HG03175 (cell line): ENCODE results near the gene AQP2.

Experiments used
- ATAC-seq: cut with Tn5 transposase; IDR thresholded peaks from one replicate; pipeline ENCODE4 v1.9.1; 2021; ENCODE audit warnings: mild to moderate bottlenecking, moderate library complexity; ENCODE audit not compliant: unreplicated experiment

AQP2 gene

DNA sequence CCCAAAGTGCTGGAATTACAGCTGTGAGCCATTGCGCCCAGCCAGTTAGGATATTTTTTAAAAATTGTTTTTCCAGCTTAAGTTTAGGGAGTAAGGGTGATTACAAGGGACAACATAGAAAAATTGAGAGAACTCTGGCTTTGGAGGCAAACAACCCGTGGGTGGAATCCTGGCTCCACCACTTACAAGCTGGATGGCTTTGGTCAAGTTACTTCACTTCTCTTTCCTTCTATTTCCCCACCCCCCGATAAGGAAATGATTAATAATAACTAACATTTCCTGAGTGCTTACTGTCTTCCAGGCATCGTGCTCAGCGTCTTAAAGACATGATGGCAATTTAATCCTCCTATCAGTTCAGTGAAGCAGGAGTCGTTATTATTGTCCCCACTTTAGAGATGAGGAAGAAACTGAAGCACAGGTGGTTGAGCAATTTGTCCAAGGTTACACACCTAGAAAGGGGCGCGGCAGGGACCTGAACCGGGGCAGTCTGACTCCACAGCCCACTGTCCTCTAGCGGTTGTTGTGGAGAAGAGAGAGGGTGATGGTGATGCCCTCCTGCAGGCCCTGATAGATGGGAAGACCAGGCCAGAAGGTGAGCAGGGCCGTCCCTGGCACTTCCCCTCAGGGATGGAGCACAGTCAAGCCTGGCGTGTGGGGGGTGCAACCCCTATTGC is 30.2 kb upstream of the AQP2 start:
- ATAC-seq, result no peak

DNA sequence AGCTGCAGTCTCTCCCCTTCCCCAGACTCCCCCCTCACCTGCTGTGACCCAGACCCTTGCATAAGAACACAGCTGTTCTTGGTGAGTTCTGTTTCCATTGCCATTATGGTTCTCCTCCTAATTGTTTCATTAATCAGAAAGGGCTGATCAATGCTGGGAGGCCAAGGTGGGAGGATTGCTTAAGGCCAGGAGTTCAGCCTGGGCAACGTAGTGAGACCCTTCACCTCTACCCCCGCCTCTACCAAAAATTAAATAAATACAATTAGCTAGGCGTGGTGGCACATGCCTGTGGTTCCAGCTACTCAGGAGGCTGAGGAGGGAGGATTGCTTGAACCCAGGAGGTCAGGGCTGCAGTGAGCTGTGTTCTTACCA is 29.6 kb upstream of the AQP2 start:
- ATAC-seq, result no peak

DNA sequence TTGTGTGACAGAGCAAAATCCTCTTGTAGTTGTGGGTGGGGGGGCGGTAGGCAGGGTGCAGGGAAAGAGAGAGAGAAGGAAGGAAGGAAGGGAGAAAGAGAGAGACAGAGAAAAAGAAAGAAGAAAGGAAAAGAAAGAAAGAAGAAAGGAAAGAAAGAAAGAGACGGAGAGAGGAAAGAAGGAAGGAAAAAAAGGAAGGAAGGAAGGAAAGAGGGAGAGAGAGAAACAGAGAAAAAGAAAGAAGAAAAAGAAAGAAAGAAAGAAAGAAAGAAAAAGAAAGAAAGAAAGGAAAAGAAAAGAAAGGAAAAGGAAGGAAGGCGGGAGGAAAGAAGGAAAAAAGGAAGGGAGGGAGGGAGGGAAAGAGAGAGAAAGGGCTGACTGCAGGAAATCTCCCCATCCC is 29.2 kb upstream of the AQP2 start:
- no peak for ATAC-seq

DNA sequence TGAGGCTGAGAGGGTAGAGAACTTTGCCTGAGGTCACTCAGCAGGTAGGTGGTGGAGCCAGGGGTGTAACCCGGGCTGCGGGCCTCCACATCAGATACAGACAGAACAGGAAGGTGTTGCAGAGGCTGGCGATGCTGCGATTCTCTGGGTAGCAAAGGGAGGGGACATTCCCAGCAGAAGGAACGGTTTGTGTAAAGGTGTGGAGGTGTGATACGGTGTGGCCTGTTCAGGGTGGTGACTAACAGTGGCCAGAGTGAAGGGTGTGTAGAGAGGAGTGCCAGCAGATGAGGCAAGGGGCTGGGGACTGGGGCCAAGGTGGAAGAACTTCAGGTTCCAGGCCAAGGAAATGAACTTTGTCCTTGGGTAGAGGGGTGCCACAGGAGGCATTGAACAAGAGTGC is 28.6 kb upstream of the AQP2 start:
- no peak for ATAC-seq

DNA sequence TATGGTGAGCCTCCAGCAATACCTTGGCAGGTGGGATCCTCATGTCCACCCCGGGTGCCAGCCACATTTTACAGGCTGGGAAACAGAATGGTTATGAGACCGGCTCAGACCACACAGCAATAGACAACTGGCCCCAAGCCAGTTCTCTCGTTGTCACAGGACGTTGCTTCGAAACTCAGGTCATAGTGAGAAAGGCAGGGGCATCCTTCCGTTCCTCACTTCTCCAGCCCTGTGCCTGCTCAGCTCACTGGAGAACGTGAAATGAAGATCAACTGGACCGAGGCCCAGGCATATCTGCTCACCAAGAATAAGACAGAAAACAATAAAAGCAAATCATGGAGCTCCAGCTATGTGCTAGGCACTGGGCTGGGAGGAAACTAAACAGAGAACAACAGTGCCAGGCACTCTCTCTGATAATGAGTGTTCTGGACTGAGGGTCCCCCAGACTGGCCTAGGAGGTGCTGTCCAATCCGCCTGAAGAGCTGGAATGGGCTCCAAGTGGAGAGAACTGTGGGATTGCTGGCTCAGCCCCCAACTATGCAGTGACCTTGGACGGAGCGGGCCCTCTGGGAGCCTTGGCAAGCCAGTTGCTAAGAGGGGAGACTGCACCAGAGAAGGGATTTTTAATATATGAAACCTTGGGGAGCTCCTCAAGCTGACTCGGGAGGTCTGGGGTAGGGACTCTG is 28.0 kb upstream of the AQP2 start:
- ATAC-seq, result no peak

DNA sequence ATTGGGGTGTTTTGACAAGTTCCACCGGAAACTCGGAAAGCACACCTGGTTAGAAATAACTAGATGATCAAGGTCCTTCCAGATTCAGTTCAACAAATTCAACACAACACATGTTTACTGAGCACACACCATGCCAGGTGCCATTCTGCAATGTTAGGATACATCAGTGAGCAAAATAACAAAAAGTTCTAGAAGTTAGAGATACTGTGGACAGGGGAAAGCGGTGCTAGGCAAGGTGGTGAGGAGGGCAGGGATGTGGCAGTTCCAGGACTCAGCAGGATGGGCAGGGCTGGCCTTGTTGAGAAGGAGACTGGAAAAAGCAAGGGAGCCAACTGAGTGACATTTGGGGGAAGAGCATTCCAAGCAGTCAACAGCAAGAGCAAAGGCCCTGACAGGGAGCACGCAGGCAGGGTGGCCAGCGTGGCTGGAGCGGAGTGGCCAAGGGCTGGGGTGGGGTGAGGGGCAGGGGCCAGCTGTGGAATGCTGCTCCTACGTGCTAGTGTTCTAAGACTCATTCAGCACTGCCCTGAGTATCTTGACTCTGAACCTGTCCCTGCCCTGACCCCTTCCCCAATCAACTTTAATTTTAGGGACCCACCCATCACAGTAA is 27.4 kb upstream of the AQP2 start:
- no peak for ATAC-seq

DNA sequence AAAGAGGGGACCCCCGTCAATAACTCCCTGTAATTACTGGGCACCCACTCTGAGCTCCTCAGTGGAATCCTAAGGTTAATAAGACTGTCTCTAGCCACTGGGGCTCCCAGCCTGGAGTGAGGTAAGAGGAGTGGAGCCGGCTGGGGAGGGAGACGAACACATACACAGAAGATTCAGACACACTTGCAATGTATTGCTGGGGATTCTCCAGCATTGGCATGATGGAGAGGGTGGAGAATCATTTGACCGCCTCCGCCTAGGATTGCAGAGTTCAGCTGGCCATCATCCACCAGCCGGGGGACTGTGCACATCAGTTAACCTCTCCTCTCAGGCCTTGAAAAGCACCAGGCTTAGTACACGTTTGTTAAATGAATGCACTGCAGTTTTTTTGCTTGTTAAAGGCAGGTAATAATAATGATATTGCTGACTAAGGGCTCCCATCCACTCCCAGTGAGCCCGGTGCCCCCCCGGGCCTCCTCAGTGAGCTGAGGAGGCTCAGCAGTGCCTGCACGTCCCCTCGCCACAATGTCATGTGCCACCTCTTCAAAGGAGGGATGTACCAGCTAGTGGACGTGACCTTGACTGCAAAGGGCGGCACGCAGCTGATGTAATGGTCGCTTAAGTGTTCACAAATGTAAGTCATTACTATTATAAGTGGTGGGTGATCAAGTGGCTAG is 26.5 kb upstream of the AQP2 start:
- no peak for ATAC-seq

DNA sequence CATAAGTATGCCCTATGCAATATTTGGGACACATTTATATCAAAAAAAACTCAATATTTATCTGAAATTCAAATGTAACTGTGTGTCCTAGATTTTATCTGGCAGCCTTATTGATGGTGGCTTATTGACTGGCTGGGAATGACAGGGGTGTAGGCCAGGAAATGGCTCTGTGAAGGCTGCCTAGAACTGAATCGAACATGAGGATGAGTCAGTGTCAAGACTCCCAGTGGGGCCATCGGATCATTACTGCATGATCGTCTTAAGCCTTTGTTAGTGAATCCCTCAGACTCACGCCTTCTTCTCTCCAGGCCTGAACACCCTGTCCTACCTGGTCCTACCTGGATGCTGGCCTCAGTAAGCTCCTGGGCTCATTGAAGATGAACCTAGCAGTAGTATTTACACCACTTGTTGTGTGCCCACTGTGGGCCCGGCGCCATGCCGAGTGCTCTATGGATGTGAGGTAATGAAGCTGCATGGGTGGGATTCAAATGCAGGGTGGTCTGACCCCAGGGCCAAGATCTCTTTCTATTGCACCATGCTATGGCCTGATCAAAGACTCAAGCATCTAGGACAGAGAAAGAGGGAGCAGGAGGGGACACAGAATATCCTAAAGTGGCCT is 25.8 kb upstream of the AQP2 start:
- ATAC-seq, result no peak

DNA sequence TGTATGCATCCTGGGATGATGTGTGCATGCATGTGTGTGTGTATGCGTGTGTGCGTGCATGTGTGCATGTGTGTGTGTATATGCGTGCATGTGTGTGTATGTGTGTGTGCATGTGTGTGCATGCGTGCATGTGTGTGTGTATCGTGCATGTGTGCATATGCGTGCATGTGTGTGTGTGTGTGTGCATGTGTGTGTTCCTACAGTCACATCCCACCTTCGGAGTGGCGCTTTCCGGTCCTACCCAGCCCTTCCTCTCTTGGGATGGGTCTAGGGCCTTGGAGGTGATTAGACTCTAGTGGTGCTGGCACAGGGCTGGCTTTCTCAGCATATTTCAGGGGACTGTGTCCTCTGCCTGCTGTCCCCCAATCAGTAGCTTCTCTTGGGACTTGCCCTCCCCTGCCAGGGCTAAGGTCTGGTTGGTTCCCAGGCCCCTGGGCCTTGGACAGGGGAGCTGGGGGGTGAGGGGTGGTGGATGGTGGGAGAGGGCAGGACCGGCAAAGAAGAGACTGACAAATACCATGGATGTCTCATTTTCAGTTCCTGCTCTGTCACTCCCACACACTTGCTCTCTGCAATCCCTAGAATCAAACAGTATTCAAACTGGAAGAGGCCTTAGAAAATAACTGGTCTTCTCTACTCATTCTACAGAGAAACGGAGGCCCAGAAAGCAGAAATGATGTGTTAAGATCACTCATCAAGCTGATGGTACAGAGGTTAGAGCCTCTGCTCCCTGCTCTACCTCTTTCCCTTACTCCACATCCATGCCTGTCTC is 24.9 kb upstream of the AQP2 start:
- no peak for ATAC-seq

DNA sequence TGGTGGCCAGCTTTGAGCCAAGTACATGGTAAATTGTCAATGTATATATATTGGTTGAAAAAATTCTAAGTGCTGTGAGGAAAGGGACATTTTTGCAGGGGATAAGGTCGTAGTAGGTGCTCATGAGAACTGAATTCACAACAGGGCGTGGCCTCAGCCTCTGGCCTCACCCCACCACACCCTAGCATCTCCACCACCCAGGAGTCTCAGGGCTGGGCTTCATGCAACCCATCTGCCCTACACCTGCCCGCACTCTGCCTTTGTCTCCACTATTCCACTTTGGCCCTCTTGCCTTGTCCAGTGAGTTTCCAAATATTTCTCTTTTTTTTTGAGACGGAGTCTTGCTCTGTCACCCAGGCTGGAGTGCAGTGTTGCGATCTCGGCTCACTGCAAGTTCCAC is 22.1 kb upstream of the AQP2 start:
- ATAC-seq, result no peak

DNA sequence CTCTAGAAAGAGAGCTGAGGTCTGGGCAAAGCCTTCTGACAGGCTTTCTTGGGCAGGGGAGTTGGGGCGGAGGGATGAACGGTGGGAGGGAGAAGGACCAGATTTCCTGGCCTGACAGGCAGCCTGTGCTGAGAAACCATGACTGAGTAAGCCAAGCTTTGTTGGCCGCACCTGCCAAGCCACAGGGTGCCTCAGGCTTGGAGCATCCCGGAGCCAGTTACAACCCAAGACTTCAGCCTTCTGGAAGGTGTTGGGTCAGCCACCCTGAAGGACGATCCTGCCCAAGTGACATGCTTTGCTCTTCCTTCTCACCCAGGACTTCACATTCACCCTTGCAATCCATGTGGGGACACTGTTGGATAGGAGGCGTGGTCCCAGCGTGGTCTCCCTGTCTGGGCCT is 21.0 kb upstream of the AQP2 start:
- no peak for ATAC-seq

DNA sequence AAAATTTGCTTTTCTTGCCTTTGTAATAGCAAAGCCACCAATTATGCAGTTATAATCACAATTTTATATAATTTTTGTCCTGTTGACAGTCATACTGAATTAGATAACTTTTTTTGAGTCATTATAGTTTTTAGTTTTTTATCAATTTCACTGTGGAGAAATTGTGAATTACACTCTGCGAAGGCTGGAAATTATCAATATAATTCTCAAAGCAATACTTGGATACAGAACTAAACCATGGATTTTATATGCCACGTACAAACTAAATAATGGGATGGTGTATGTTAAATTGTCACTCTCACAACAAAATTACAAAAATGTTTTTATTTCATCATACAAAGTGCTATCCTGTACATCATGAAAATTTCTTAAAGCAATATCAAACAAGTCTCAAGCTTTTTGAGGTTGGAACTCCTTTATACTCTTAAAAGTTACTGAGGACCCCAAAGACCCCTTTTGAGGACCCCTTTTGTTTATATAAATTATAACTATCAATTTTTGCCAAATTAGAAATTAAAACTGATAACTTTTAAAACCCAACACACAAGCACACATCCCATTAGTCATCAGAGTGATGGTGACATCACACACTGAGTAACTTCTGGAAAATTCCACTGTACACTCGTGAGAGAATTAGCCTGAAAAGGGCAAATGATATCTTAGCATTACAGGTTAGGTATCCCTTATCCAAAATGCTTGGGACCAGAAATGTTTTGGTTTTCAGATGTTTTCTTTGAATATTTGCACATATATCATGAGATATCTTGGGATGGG is 19.8 kb upstream of the AQP2 start:
- ATAC-seq, result no peak

DNA sequence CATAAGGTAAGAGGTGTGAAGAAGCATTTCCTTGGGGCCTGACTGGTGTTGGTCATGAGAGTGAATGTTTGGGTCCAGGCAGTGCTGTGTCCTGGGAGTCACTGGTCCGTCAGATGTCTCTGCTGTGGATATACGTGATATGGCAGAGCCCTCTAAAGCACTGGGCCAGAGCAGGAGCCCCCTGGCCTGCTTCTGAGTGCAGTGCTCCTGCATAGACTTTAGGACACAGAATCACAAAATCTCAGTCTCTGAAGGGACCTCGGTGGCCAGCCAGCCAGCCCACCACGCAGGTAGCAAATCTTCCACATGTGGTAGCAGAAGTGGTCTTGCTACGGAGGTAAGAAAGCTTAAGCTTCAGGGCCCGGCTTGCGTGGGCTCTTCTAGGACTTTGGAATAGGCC is 18.5 kb upstream of the AQP2 start:
- ATAC-seq, result no peak

DNA sequence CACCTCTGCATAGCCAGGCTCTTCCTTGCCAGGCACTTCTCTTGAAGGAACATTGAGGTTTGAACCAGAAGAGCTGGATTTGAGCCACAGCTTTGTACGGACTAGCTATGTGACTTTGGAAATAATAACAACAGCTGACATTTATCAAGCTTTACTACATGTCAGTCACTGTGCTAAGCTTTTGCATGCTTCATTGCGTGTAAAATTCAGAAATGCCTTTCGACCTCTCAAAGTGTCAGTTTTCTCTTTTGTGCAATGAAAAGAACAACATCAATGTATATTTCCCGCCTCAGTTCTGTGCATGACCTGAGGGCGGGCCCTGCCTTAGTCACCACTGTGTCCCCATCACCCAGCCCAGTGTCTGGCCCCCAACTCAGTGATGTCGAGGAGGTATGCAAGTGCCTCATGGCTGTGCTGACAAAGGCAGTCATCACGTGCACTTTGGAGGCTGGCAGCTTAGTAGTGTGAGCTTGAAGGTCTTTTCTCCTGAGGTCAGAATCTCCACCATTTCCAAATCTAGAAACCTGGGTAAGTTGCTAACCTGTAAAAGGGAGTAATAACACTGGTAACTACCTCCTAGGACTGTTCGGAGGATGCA is 17.9 kb upstream of the AQP2 start:
- ATAC-seq, result no peak

DNA sequence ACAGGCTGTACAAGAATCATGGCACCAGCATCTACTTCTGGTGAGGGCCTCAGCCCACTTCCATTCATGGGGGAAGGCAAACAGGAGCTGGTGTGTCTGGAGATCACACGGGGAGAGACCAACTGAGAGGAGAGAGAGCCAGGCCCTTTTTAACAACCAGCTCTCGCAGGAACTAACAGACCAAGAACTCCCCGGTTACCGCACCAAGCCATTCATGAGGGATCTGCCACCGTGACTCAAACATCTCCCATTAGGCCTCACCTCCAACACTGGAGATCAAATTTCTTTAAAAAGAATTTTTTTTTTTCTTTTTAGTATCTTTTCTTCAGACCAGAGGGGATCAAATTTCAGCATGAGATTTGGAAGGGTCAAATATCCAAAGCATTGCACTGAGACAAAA is 16.7 kb upstream of the AQP2 start:
- no peak for ATAC-seq

DNA sequence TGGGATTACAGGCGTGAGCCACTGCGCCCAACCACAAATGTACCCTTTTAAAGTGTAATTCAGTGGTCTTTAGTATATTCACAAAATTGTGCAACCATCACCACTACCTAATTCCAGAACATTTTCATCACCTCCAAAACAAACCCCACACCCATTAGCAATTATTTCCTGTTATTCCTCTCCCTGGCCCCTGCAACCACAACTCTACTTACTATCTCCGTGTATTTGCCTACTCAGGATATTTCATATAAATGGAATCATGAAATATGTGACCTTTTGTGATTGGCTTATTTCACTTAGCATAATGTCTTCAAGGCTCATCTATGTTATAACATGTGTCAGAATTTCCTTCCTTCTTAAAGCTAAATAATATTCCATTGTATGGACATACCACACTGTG is 16.0 kb upstream of the AQP2 start:
- no peak for ATAC-seq

DNA sequence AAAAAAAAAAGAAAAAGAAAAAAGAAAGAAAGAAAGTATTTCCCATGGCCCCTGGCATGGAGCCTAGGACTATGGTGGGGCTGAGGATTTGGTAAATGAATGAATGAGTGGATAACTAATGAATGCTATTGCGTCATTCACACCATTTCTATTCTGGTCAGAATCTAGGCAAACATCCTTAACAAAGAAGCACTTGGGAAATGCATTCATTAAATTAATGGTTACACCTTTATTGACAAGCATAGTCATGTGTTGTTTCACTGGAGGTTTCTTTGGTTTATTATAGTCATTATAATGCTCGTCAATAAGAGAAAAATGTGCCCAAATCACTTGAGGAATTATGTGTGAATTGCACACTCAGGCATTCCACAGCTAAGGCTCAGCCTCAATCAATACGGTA is 13.6 kb upstream of the AQP2 start:
- ATAC-seq, result no peak

DNA sequence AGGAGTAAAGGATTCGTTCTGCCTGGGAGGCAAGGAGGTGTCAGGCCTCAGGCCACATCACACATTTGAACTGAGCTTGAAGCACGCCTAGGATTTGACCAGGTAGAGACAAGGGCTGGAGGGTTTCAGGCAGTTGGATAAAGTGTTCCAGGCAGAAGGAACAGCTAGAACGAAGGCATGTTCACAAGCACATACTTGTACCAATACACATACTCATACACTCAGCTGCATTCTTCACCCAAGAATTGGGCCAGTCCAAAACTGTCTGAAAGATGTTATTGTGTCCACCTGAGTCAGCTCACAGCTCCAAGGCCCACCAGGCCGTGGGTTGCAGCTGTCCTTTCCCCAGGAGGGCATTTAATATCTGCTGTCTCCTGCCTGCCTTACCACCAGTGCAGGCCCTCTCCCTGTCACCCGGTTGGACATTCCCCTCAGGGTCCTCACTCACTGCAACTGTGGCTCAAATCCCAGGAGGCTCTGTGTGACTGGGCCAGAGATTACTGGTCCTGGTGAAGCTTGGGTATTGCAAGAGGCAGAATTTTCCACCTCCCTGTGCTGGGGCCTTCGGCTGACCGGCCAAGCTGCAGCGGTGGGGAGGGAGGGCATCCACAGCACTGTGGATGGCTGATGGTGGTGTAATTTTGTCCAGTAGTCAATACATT is 12.8 kb upstream of the AQP2 start:
- ATAC-seq, result no peak

DNA sequence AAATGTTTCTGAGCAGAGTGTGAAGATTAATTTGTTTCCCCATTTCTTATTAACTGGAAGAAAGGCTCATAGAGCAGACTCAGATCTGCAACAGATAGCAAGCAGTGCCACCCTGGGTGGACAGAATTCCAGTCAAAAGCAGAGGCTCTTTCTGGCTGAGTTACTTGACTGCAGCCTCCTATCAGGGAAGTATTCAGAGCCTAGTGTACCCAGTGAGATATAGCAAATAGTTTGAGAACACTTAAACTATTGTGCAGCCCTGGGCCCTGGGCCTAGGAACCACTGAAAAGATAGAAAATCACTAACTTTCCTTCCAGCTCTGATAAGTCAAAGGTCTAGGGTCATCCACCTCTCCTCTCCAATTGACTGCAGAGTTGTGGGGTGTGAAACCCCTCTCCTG is 11.2 kb upstream of the AQP2 start:
- no peak for ATAC-seq
